ENCODE measurements around the gene ADAMTS3. TPM values are rescaled to one million over a fixed set of nuclear protein-coding genes. Genes with fewer than 3 reads are reported as not detected.

Gene ADAMTS3
- total and polyA plus RNA-seq, 2 experiments from 2014 or later, result 1.2 to 3.7 TPM

GRCh38 chr4:72394012-72394663 lies 174.9 kb downstream of the ADAMTS3 start:
- Histone ChIP-seq H3K4me1 (ENCODE audit: insufficient read depth) (no peaks in the 10 kb centered on the region), H3K79me2 (replicated peaks; ENCODE audit: insufficient read depth) (no peaks in the 10 kb centered on the region), H3K9me2 (ENCODE audit: insufficient read depth) (0 out of 2 replicates have a peak, but pooled peaks cover 2% of the 10 kb centered on the region), H3K27ac (ENCODE audit: low read depth) (no peak overlapping the region), H3K27me3 (ENCODE audit: insufficient read depth) (no peaks in the 10 kb centered on the region), H3K36me3 (ENCODE audit: insufficient read depth) (no peaks in the 10 kb centered on the region), H3F3A (replicated peaks; ENCODE audit: low read depth) (no peaks in the 10 kb centered on the region), H3K4me2 (no peak overlapping the region), H4K20me1 (replicated peaks; ENCODE audit: insufficient read depth) (no peaks in the 10 kb centered on the region), H2AFZ (peak overlapping the region; percentile 24; the same call in 1 of the 2 replicates), H3K4me3 (no peak overlapping the region)
- no peak overlapping the region for H3K4me3 Mint-ChIP-seq
- 0 out of 3 replicates have a peak, but pooled peaks cover 2% of the 10 kb centered on the region for H3K36me3 Mint-ChIP-seq (ENCODE audit: low read depth)
- no peak for ATAC-seq
- H3K9me3 Mint-ChIP-seq, result no peaks in the 10 kb centered on the region; the same call in 2 of the 3 replicates
- peaks cover 2% of the 10 kb centered on the region; the same call in 1 of the 3 replicates for H3K4me1 Mint-ChIP-seq
- no peak for DNase-seq (ENCODE audit: low spot score)
- H3K27ac Mint-ChIP-seq, result peak overlapping the region; percentile 80; the same call in 1 of the 2 replicates
- TF ChIP-seq ZNF331 (CRISPR knock-in tag; IDR thresholded peaks at IDR 0.05; ENCODE audit: low read depth) (no peak), CREB1 (CRISPR knock-in tag; IDR thresholded peaks at IDR 0.05; ENCODE audit: low read depth) (no peak), NANOG (IDR thresholded peaks at IDR 0.05; ENCODE audit: borderline replicate concordance) (no peak), POLR2AphosphoS5 (IDR thresholded peaks at IDR 0.05; ENCODE audit: low read depth) (no peak), ZNF114 (CRISPR knock-in tag; IDR thresholded peaks at IDR 0.05) (no peak), EZH2phosphoT487 (IDR thresholded peaks at IDR 0.05; ENCODE audit: unreplicated experiment) (no peak), CTCF (conservative IDR thresholded peaks at IDR 0.05; ENCODE audit: low read depth in 2 of 2) (no peak), ZNF462 (CRISPR knock-in tag; IDR thresholded peaks at IDR 0.05) (no peak), REST (IDR thresholded peaks at IDR 0.05; ENCODE audit: unreplicated experiment) (no peak), EZH2 (IDR thresholded peaks at IDR 0.05; ENCODE audit: low read depth, unreplicated experiment) (no peak), ETS1 (IDR thresholded peaks at IDR 0.05) (no peak), STAT1 (IDR thresholded peaks at IDR 0.05; ENCODE audit: unreplicated experiment) (no peak), JUNB (IDR thresholded peaks at IDR 0.05; ENCODE audit: unreplicated experiment) (no peak)
- H3K27me3 Mint-ChIP-seq (ENCODE audit: insufficient read depth, low read depth, poor library complexity), result no peaks in the 10 kb centered on the region
